ENCODE data around the gene ZNF366. TPM values are rescaled to one million over a fixed set of nuclear protein-coding genes. Genes with fewer than 3 reads are reported as not detected.
A peak's percentile ranks its signal among the peaks of the same experiment; 100 is the strongest.

Gene ZNF366
- total RNA-seq, 1 experiment from 2014 or later: 0.17 TPM

- Histone ChIP-seq H3K9me3 (ENCODE audit: insufficient read depth, low read depth) (peaks cover 20% of the 10 kb centered on the region; the same call in 1 of the 2 replicates), H2AFZ (no peak overlapping the region), H3K4me3 (no peak overlapping the region), H3F3A (ENCODE audit: insufficient read depth, low read depth) (peaks cover 20% of the 10 kb centered on the region), H3K27ac (peak overlapping the region; percentile 18; the same call in 1 of the 2 replicates), H3K79me2 (ENCODE audit: low read depth) (no peaks in the 10 kb centered on the region), H3K9me2 (ENCODE audit: insufficient read depth) (0 out of 2 replicates have a peak, but pooled peaks cover 6% of the 10 kb centered on the region), H4K20me1 (ENCODE audit: insufficient read depth) (no peaks in the 10 kb centered on the region), H3K4me2 (no peak overlapping the region), H3K4me1 (replicated peaks; ENCODE audit: insufficient read depth) (peaks cover 33% of the 10 kb centered on the region), H3K36me3 (ENCODE audit: low read depth) (peaks cover 5% of the 10 kb centered on the region; the same call in 1 of the 2 replicates), H3K27me3 (ENCODE audit: insufficient read depth, low read depth) (no peaks in the 10 kb centered on the region)
- intact Hi-C loops (cut with micrococcal nuclease; ENCODE audit: unreplicated experiment): no loop called here
- TF ChIP-seq CTCF (conservative IDR thresholded peaks at IDR 0.05) (no peak), EZH2 (IDR thresholded peaks at IDR 0.05; ENCODE audit: low read depth) (no peak)
- no TSS peak for BruUV-seq (replicated peaks)
- ChIA-PET CTCF (no interaction called here), POLR2A (ENCODE audit: unreplicated experiment) (no interaction called here)
- DNase-seq: no peak
Measured at GRCh38 chr5:72501488-72501887, 5.7 kb downstream of the ZNF366 start.

- intact Hi-C loops (cut with micrococcal nuclease; ENCODE audit: unreplicated experiment): no loop called here
- Histone ChIP-seq H3K9me2 (ENCODE audit: insufficient read depth) (0 out of 2 replicates have a peak, but pooled peaks cover 6% of the 10 kb centered on the region), H3K27me3 (ENCODE audit: insufficient read depth, low read depth) (no peaks in the 10 kb centered on the region), H3K9me3 (ENCODE audit: insufficient read depth, low read depth) (peaks cover 12% of the 10 kb centered on the region; the same call in 1 of the 2 replicates), H3K79me2 (ENCODE audit: low read depth) (no peaks in the 10 kb centered on the region), H3K27ac (no peak overlapping the region), H3K4me1 (replicated peaks; ENCODE audit: insufficient read depth) (peaks cover 27% of the 10 kb centered on the region), H3K36me3 (ENCODE audit: low read depth) (no peaks in the 10 kb centered on the region), H2AFZ (no peak overlapping the region), H3K4me3 (no peak overlapping the region), H3K4me2 (no peak overlapping the region), H3F3A (ENCODE audit: insufficient read depth, low read depth) (peaks cover 18% of the 10 kb centered on the region), H4K20me1 (ENCODE audit: insufficient read depth) (no peaks in the 10 kb centered on the region)
- no peak for DNase-seq
- POLR2A ChIA-PET (ENCODE audit: unreplicated experiment): no interaction called here
- CTCF ChIA-PET: no interaction called here
- BruUV-seq (replicated peaks): no TSS peak
- TF ChIP-seq CTCF (conservative IDR thresholded peaks at IDR 0.05): no peak
- no peak for TF ChIP-seq EZH2 (IDR thresholded peaks at IDR 0.05; ENCODE audit: low read depth)
Measured at GRCh38 chr5:72499730-72500129, 7.5 kb downstream of the ZNF366 start.

DNA sequence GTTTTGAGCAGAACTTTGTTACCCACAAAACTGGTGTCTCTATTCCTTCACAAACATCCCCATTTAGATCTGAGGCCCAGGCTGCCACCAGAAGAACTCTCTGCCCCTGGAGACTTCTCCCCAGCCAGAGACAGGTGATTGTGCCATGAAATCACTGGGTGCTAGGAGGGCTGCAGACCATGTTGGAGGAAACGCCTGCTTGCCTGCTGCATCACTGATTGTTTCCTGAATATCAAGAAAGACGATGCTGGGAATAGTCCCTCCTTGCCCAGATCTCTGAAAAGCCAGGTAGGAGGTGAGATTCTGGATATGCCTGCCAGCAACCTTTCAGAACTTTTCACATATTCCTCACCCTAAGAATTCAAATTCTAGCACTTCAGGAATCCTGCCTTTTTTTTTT is 8.1 kb downstream of the ZNF366 start:
- Histone ChIP-seq H3F3A (ENCODE audit: insufficient read depth, low read depth) (peaks cover 16% of the 10 kb centered on the region; the same call in 1 of the 2 replicates), H3K27me3 (ENCODE audit: insufficient read depth, low read depth) (no peaks in the 10 kb centered on the region), H2AFZ (no peak overlapping the region), H3K79me2 (ENCODE audit: low read depth) (no peaks in the 10 kb centered on the region), H3K27ac (no peak overlapping the region), H4K20me1 (ENCODE audit: insufficient read depth) (no peaks in the 10 kb centered on the region), H3K4me2 (no peak overlapping the region), H3K4me3 (no peak overlapping the region), H3K9me3 (ENCODE audit: insufficient read depth, low read depth) (peaks cover 12% of the 10 kb centered on the region; the same call in 1 of the 2 replicates), H3K36me3 (ENCODE audit: low read depth) (no peaks in the 10 kb centered on the region), H3K4me1 (replicated peaks; ENCODE audit: insufficient read depth) (peaks cover 27% of the 10 kb centered on the region), H3K9me2 (ENCODE audit: insufficient read depth) (0 out of 2 replicates have a peak, but pooled peaks cover 6% of the 10 kb centered on the region)
- ChIA-PET CTCF (no interaction called here), POLR2A (ENCODE audit: unreplicated experiment) (no interaction called here)
- no peak for DNase-seq
- TF ChIP-seq CTCF (conservative IDR thresholded peaks at IDR 0.05) (no peak), EZH2 (IDR thresholded peaks at IDR 0.05; ENCODE audit: low read depth) (no peak)
- intact Hi-C loops (cut with micrococcal nuclease; ENCODE audit: unreplicated experiment): no loop called here
- no TSS peak for BruUV-seq (replicated peaks)
